Ovary (tissue), 9 donors: ENCODE measurements around the gene DHRS9. TPM values are rescaled to one million over a fixed set of nuclear protein-coding genes. Genes with fewer than 3 reads are reported as not detected.
"Not testable (repeated sequence)": the region's sequence is repeated elsewhere in the genome, so short reads cannot be mapped to it uniquely, and the experiment has no call there.

Experiments used
- DNase-seq, 5 donors: peaks; one replicate each; pipeline ENCODE4 v3.0.0-alpha.2; 2019 to 2020
- H3K27ac ChIP-seq, 2 donors: fragments of 200-600 bp; one replicate each; pipeline versions ENCODE4 v1.5.1 to v1.8.0; 2019 to 2022
- H3K27me3 ChIP-seq: fragments of 200-600 bp; one replicate; pipeline ENCODE4 v1.8.0; 2022
- H3K36me3 ChIP-seq: fragments of 200-600 bp; sonication (generic); one replicate; pipeline ENCODE4 v1.5.1; 2019
- H3K4me1 ChIP-seq: one replicate; pipeline ENCODE4 v1.8.1; 2013; ENCODE audit warnings: mild to moderate bottlenecking, moderate library complexity; ENCODE audit not compliant: insufficient read depth
- H3K4me3 ChIP-seq: fragments of 200-600 bp; sonication (generic); one replicate; pipeline ENCODE4 v1.5.1; 2017
- H3K9me3 ChIP-seq, 2 donors: fragments of 200-600 bp in 1 of 2; sonication (generic) in 1 of 2; one replicate each; pipeline versions ENCODE4 v1.5.1 to v1.8.1; 2013 to 2019; ENCODE audit warnings: mild to moderate bottlenecking in 1 of 2, moderate library complexity in 1 of 2
- CTCF ChIP-seq, 3 donors: fragments of 450-650 bp in 2 of 3; fragments of 200-600 bp in 1 of 3; IDR thresholded peaks; one replicate each; pipeline versions ENCODE4 v1.5.1 to v1.8.0; 2016 to 2022; ENCODE audit warnings: antibody characterized with exemption in 3 of 3, mild to moderate bottlenecking in 1 of 3
- EP300 ChIP-seq: sonication (generic); formaldehyde crosslinking; IDR thresholded peaks from one replicate; pipeline ENCODE4 v1.6.1; 2017; ENCODE audit warnings: antibody characterized with exemption
- POLR2A ChIP-seq: fragments of 450-650 bp; IDR thresholded peaks from one replicate; pipeline ENCODE4 v1.6.1; 2017; ENCODE audit warnings: antibody characterized with exemption, mild to moderate bottlenecking, moderate library complexity
- WGBS, 3 donors: extraction: QIAGEN DNeasy Blood & Tissue Kit in 1 of 3; methylation state at CpG; one replicate each; pipeline versions ENCODE4 v1.1.5 to v1.1.7; 2013 to 2017; 5-methylcytosine and 5-hydroxymethylcytosine counted together
- intact Hi-C, 4 donors: fragments of 100-400 bp; cut with DNase I; formaldehyde crosslinking; loops; one replicate each; pipeline versions ENCODE4 v1.11.0 to v1.15.1; 2022 to 2023
- polyA plus RNA-seq, 2 donors: library from polyadenylated mRNA; stranded (reverse); fragments of 200-250 nt in 1 of 2; fragments of 350-450 nt in 1 of 2; fragmentation: Illumina TruSeq in 1 of 2; extraction: RNeasy Lipid Tissue Mini Kit (QIAGEN cat#74804) in 1 of 2; gene quantifications; one replicate each; pipeline ENCODE4 v1.2.3, GENCODE V29; 2013 to 2014
- total RNA-seq, 7 donors: library from RNA; depleted of rRNA in 2 of 7; stranded (reverse); fragments of >200 nt in 2 of 7; fragmentation: NEBNext Ultra II Directional in 3 of 7; extraction: Animal tissue kit (Norgen Biotek cat#: 25700) in 3 of 7; gene quantifications; one replicate each; pipeline versions ENCODE4 v1.1.0 to v1.2.4, GENCODE V29; 2016 to 2023
- donor health status: DM: no; HTN: no; CAD: no; lungs with moderate emphysema.
- donor health status: DM: no; HTN: no; CAD: no.
- donor health status: Bipolar disorder and iron deficiency.
- donor health status: DM: yes; HTN: yes; CAD: no.
- donor health status: DM: no; HTN: no; CAD: no.
- donor health status: DM: yes; HTN: yes; CAD: no.

DHRS9 gene
- total and polyA plus RNA-seq, 9 donors, result 0.23 to 19.5 (median 0.37) TPM; not detected in 1

DNA sequence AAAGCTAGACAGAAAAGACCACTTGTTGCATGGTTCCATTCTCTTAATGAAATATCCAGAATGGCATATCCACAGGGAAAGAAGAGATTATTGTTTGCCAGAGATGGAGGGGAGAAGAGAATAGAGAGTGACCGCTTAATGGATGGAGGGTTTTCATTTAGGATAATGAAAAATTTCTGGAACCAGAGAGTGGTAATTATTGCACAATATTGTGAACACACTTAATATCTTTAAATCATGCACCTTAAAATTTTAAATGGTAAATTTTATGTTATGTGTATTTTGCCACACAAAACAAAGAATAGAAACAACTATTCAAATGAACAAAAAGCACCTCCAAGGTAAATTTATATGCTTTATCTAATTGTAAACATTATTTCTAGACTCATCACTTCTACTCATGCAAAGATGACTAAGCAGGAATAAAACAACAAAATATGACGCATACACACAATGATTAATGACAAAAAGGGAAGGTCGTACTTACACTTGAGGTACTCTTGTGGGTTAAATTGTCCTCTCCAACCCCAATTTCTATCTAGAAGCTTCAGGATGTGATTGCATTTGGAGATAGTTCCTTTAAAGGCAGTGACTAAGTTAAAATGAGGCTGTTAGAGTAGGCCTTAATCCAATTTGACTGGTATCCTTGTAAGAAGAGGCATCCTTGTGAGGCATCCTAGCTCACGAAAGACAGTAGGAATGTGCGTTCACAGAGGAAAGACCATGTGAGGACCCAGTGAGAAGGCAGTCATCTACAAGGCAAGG, 18.7 kb upstream of the DHRS9 start:
- DNase-seq, result no peak
- WGBS, 3 donors, result 72 to 87% (median 79%) methylated on average over 5 of the region's 5 CpGs

DNA sequence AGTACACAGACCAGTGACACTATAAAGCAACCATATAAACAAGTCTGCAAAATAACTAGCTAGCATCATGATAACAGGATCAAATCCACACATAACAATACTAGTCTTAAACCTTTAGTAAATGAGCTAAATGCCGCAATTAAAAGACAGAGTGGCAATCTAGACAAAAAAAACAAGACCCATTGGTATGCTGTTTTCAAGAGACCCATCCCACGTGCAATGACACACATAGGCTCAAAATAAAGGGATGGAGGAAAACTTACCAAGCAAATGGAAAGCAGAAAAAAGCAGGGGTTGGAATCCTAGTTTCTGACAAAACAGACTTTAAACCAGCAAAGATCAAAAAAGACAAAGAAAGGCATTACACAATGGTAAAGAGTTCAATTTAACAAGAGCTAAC, 14.8 kb upstream of the DHRS9 start:
- H3K4me1 ChIP-seq, H3K9me3 ChIP-seq, H3K4me3 ChIP-seq, H3K27ac ChIP-seq, H3K36me3 ChIP-seq, H3K27me3 ChIP-seq, intact Hi-C loops, DNase-seq: not testable (repeated sequence)
- 67 to 83% (median 82%) methylated on average over 2 of the region's 2 CpGs for WGBS, 3 donors

More for the DNA sequence above, 18.7 kb upstream of the DHRS9 start:
- H3K27me3 ChIP-seq, result no peaks in the 10 kb centered on the region
- intact Hi-C loops, result no loop called here
- H3K36me3 ChIP-seq, result no peaks in the 10 kb centered on the region
- no peak for TF ChIP-seq CTCF (IDR thresholded peaks at IDR 0.05)
- no peak for TF ChIP-seq POLR2A
- no peak for TF ChIP-seq EP300
- no peaks in the 10 kb centered on the region for H3K4me1 ChIP-seq
- H3K4me3 ChIP-seq, result no peak overlapping the region
- H3K27ac ChIP-seq, result no peak overlapping the region
- no peaks in the 10 kb centered on the region for H3K9me3 ChIP-seq

DNA sequence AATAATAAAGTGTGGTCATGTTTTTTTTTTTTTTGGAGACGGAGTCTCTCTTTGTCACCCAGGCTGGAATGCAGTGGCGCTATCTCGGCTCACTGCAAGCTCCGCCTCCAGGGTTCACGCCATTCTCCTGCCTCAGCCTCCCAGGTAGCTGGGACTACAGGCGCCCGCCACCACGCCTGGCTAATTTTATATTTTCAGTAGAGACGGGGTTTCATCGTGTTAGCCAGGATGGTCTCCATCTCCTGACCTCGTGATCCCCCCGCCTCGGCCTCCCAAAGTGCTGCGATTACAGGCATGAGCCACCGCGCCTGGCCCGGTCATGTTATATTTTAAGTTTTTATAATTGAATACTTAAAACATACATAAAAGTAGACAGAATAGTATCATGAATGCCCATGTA, 5.2 kb upstream of the DHRS9 start:
- intact Hi-C loops, H3K36me3 ChIP-seq, H3K4me3 ChIP-seq, H3K9me3 ChIP-seq, DNase-seq, H3K27me3 ChIP-seq, H3K4me1 ChIP-seq, H3K27ac ChIP-seq: not testable (repeated sequence)
- 93 to 95% (median 94%) methylated on average over 17 of the region's 17 CpGs for WGBS, 3 donors

GRCh38 chr2:169065422-169065821, 3.9 kb upstream of the DHRS9 start:
- H3K4me1 ChIP-seq, result no peaks in the 10 kb centered on the region
- 67 to 72% (median 70%) methylated on average over 1 of the region's 1 CpG for WGBS, 3 donors
- no peak overlapping the region for H3K27ac ChIP-seq
- H3K36me3 ChIP-seq, result no peaks in the 10 kb centered on the region
- no peaks in the 10 kb centered on the region for H3K9me3 ChIP-seq
- no peaks in the 10 kb centered on the region for H3K27me3 ChIP-seq
- TF ChIP-seq CTCF (IDR thresholded peaks at IDR 0.05), result no peak
- TF ChIP-seq EP300, result no peak
- no peak for TF ChIP-seq POLR2A
- intact Hi-C loops, result no loop called here
- no peak for DNase-seq
- no peak overlapping the region for H3K4me3 ChIP-seq

- TF ChIP-seq CTCF (IDR thresholded peaks at IDR 0.05) (no peak), POLR2A (no peak), EP300 (no peak)
- Histone ChIP-seq H3K4me3 (no peak overlapping the region), H3K4me1 (no peaks in the 10 kb centered on the region), H3K27me3 (no peaks in the 10 kb centered on the region), H3K36me3 (no peaks in the 10 kb centered on the region), H3K9me3 (no peaks in the 10 kb centered on the region), H3K27ac (no peak overlapping the region)
- WGBS, 3 donors, result 74 to 79% (median 79%) methylated on average over 2 of the region's 2 CpGs
- intact Hi-C loops, result no loop called here
- DNase-seq, result no peak
Measured at GRCh38 chr2:169065864-169066517, 3.4 kb upstream of the DHRS9 start.
